Prostate gland (tissue), 2 donors: ENCODE data around the gene ATL3.

ENCODE experiments used
- POLR2AphosphoS5 ChIP-seq: sonication (generic); formaldehyde crosslinking; IDR thresholded peaks from one replicate; pipeline ENCODE4 v1.6.1; 2017; ENCODE audit warnings: antibody characterized with exemption
- TF ChIP-seq, protein P1 (sequence below), 4 experiments: fragments of 200-600 bp in 2 of 4; fragments of 450-650 bp in 2 of 4; sonication (generic) in 2 of 4; IDR thresholded peaks; 1 replicate in 3 of 4; 2 replicates in 1 of 4; pipeline ENCODE4 v1.5.1; 2016 to 2019; ENCODE audit warnings: antibody characterized with exemption in 4 of 4, mild to moderate bottlenecking in 2 of 4, moderate library complexity in 2 of 4

- no peak for TF ChIP-seq POLR2AphosphoS5
- TF ChIP-seq, protein P1, sequence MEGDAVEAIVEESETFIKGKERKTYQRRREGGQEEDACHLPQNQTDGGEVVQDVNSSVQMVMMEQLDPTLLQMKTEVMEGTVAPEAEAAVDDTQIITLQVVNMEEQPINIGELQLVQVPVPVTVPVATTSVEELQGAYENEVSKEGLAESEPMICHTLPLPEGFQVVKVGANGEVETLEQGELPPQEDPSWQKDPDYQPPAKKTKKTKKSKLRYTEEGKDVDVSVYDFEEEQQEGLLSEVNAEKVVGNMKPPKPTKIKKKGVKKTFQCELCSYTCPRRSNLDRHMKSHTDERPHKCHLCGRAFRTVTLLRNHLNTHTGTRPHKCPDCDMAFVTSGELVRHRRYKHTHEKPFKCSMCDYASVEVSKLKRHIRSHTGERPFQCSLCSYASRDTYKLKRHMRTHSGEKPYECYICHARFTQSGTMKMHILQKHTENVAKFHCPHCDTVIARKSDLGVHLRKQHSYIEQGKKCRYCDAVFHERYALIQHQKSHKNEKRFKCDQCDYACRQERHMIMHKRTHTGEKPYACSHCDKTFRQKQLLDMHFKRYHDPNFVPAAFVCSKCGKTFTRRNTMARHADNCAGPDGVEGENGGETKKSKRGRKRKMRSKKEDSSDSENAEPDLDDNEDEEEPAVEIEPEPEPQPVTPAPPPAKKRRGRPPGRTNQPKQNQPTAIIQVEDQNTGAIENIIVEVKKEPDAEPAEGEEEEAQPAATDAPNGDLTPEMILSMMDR (IDR thresholded peaks at IDR 0.05) = no peak
Measured at GRCh38 chr11:63686926-63687325, 15.8 kb upstream of the ATL3 start.
